ENCODE data around the gene IRF3.

The IRF3 gene

DNA sequence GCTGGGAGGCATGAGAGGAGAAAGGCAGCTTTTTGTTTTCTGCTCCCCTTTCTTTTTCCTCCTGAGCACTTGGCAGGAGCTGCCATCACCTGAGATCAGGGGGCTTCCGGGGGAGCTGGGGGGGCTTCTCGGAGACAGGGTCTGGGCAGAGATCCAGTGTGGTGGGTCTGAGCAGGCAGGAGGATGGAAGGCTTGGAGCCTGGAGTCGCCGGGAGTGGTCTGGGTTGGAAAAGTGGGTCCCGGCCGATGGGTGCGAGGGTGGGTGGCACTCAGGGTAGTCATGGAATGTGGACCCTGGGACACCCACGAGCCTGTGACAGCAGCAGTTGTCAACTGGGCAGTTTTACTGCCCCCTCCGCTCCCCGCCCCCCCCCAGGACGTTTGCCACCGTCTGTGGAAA, 21.5 kb upstream of the IRF3 start:
- no peak for TF ChIP-seq ZFX (IDR thresholded peaks at IDR 0.05; ENCODE audit: borderline replicate concordance)
- TF ChIP-seq, protein P1, sequence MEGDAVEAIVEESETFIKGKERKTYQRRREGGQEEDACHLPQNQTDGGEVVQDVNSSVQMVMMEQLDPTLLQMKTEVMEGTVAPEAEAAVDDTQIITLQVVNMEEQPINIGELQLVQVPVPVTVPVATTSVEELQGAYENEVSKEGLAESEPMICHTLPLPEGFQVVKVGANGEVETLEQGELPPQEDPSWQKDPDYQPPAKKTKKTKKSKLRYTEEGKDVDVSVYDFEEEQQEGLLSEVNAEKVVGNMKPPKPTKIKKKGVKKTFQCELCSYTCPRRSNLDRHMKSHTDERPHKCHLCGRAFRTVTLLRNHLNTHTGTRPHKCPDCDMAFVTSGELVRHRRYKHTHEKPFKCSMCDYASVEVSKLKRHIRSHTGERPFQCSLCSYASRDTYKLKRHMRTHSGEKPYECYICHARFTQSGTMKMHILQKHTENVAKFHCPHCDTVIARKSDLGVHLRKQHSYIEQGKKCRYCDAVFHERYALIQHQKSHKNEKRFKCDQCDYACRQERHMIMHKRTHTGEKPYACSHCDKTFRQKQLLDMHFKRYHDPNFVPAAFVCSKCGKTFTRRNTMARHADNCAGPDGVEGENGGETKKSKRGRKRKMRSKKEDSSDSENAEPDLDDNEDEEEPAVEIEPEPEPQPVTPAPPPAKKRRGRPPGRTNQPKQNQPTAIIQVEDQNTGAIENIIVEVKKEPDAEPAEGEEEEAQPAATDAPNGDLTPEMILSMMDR (IDR thresholded peaks at IDR 0.05), result no peak

DNA sequence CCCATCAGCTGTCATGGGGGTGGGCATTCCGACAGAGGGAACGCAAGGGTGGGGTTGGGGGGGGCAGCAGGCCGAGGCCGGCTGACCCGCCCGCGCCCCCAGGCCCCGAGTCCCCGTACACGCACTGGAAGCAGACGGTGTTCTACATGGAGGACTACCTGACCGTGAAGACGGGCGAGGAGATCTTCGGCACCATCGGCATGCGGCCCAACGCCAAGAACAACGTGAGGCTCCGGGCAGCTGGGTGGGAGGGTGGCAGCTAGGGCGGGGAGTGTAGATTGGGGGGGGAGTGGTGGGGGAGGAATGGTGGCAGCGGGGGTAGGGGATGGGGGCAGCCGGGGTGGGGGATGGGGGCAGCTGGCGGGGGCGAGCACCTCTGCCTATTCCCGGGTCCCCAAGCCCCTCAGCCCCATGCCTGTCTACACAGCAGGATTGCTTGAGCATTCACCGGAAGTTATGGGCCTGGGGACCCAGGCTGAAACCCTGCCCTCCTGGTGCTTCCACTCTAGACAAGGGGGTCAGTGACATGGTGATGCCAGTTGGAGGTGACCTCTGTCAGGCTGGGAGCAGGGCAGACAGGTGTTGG, 20.9 kb upstream of the IRF3 start:
- H3K27ac ChIP-seq, result no peak overlapping the region
- TF ChIP-seq, protein P1 (IDR thresholded peaks at IDR 0.05), result no peak
- TF ChIP-seq ZFX (IDR thresholded peaks at IDR 0.05; ENCODE audit: borderline replicate concordance), result no peak

More for the DNA sequence above, 21.5 kb upstream of the IRF3 start:
- H3K27ac ChIP-seq, result peak overlapping the region; percentile 87; the same call in 1 of the 2 replicates

DNA sequence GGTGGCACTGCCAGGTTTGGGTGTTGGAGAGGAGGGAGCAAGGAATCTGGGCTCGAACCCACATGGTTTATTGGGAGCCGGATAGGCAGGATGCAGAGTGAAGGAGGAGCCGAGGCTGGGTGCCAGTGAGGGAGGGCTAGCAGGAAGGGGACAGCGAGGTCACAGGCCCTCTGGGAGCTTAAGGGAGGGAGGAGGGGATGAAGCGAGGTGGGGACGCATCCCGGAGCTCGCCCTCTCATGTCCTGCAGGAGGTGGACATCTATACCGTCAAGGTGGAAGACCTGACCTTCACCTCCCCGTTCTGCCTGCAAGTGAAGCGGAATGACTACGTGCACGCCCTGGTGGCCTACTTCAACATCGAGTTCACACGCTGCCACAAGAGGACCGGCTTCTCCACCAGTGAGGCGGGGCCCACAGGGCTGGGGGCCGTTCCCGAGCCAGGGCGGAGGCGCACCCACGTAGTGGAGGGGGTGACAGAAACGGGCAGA, 20.2 kb upstream of the IRF3 start:
- TF ChIP-seq ZFX (IDR thresholded peaks at IDR 0.05; ENCODE audit: borderline replicate concordance), result no peak
- TF ChIP-seq, protein P1 (IDR thresholded peaks at IDR 0.05), result no peak
- no peak overlapping the region for H3K27ac ChIP-seq

DNA sequence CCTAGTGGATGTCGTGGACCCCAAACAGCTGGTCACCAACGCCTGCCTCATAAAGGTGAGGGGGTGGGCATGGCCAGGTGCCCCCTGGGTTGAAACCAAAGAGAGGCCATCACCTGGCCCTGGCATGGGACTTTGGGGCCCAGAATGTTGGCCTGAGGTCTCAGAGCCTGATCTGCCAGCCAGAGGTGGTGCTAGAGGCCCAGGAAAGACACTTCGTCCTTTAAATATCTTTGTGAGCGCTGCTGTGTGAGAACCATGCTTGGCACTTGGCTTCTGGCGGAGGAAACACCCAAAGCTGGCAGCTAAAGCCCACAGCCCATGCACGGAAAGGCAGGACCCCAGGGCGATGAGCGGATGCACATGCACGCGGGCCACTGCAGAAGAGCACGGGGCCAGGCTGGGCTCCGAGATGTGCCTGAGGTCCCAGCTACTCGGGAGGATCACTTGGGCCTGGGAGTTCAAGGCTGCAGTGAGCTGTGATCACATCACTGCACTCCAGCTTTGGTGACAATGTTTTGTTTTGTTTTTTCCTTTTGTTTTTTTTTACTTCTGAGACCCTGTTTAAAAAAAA, 19.4 kb upstream of the IRF3 start:
- TF ChIP-seq ZFX (IDR thresholded peaks at IDR 0.05; ENCODE audit: borderline replicate concordance), result no peak
- TF ChIP-seq, protein P1 (IDR thresholded peaks at IDR 0.05), result no peak
- 0 out of 2 replicates have a peak overlapping the region, but pooled peaks have one; percentile 23 for H3K27ac ChIP-seq

DNA sequence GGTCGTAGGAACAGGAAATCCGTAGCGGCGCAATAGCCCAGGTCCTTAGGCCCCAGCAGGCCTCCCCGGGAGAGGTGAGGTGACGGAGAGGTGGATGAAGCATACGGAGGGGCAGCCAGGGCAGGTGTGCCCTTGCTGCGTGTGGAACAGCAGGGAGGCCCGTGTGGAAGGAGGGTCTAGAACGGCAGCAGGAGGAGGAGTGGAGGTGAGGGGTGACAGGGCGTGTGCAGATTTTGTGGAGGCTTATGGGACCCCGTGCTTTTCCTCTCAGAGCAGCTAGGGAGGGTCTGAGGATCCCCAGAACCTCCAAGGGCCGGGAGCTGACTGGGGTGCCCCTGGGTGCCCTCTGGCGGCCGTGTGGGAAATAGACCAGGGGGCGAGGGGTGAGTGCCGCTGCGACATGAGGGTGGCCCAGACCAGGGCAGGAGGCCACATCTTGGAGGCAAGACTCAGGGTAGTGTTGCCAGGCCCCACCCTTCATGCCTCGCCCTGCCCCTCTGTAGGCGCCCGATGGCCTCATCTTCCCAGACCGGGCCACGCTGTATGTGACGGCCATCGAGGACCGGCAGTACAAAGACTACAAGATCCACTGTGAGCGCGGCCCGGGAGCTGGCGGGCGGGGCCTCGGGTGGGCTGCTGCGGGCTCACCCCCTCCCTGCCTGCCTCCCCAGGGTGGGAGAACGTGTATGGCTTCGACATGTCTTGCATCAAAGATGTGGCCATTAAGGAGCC, 18.8 kb upstream of the IRF3 start:
- TF ChIP-seq ZFX (IDR thresholded peaks at IDR 0.05; ENCODE audit: borderline replicate concordance), result no peak
- TF ChIP-seq, protein P1 (IDR thresholded peaks at IDR 0.05), result peak; percentile 77
- peak overlapping the region; percentile 23; the same call in 1 of the 2 replicates for H3K27ac ChIP-seq

DNA sequence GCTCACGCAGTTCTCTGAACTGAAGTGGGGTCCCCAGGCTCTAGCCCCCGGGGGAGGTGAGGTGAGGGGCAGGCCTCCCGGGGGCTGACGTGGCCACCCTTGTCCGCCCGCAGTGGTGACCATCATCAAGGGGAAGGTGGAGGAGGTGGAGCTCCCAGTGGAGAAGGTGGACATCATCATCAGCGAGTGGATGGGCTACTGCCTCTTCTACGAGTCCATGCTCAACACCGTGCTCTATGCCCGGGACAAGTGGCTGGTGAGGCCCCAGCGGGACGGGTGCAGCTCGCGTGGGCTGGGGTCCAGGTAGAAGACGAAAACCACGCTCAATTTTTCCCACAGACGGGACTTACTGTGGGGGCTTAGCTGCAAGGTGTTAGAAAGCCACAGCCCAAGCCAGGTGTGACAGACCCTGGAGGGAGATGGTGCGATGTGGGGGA, 18.2 kb upstream of the IRF3 start:
- no peak for TF ChIP-seq ZFX (IDR thresholded peaks at IDR 0.05; ENCODE audit: borderline replicate concordance)
- TF ChIP-seq, protein P1 (IDR thresholded peaks at IDR 0.05), result no peak
- H3K27ac ChIP-seq, result peak overlapping the region; percentile 23; the same call in 1 of the 2 replicates
